ENCODE measurements around the gene XRCC4.

XRCC4 gene

DNA sequence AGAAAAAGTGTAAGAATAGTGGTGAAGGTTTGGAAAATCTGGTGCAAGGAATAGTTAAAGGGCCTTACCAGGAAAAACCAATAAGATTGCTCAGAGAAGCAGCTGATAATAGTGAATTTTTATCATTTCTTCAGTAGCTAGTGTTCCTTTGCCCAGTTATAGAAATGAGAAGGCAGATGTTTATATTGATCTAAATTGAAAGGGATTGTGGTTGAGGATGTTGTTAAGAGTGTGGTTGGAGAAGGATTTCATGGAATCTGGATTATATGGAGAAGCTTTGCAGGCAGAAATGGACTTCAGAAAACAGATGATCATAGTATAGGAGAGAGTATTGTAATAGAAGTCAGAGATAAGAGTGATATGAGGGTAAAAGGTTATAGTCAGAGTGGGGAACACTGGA lies 102.6 kb downstream of the XRCC4 start:
- POLR2A ChIA-PET, result no interaction called here
- TF ChIP-seq EGR2 (tag by site-specific recombination; IDR thresholded peaks at IDR 0.05; ENCODE audit: low read depth), result no peak
- TF ChIP-seq ZNF571 (tag by site-specific recombination; IDR thresholded peaks at IDR 0.05), result no peak
- TF ChIP-seq TCF7L2 (IDR thresholded peaks at IDR 0.05; ENCODE audit: borderline replicate concordance, low read depth, low read length), result no peak
- no peak for TF ChIP-seq ZNF701 (tag by site-specific recombination; IDR thresholded peaks at IDR 0.05)
- TF ChIP-seq, protein P1, sequence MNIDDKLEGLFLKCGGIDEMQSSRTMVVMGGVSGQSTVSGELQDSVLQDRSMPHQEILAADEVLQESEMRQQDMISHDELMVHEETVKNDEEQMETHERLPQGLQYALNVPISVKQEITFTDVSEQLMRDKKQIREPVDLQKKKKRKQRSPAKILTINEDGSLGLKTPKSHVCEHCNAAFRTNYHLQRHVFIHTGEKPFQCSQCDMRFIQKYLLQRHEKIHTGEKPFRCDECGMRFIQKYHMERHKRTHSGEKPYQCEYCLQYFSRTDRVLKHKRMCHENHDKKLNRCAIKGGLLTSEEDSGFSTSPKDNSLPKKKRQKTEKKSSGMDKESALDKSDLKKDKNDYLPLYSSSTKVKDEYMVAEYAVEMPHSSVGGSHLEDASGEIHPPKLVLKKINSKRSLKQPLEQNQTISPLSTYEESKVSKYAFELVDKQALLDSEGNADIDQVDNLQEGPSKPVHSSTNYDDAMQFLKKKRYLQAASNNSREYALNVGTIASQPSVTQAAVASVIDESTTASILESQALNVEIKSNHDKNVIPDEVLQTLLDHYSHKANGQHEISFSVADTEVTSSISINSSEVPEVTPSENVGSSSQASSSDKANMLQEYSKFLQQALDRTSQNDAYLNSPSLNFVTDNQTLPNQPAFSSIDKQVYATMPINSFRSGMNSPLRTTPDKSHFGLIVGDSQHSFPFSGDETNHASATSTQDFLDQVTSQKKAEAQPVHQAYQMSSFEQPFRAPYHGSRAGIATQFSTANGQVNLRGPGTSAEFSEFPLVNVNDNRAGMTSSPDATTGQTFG (tag by site-specific recombination; IDR thresholded peaks at IDR 0.05; ENCODE audit: borderline replicate concordance), result no peak
- no peak for TF ChIP-seq ZNF621 (tag by site-specific recombination; IDR thresholded peaks at IDR 0.05)
- no peak for TF ChIP-seq ZNF423 (tag by site-specific recombination; IDR thresholded peaks at IDR 0.05)
- no peak for TF ChIP-seq OSR2 (tag by site-specific recombination; IDR thresholded peaks at IDR 0.05)
- Histone ChIP-seq H3K4me1 (ENCODE audit: control insufficient read depth, insufficient read depth, low read length) (0 out of 2 replicates have a peak, but pooled peaks cover 3% of the 10 kb centered on the region), H3K27ac (ENCODE audit: extremely low read depth, low read depth, low read length) (no peak overlapping the region), H3K9me3 (ENCODE audit: control insufficient read depth, insufficient read depth, low read depth, low read length) (no peaks in the 10 kb centered on the region), H3K36me3 (ENCODE audit: control insufficient read depth in 2 of 2, insufficient read depth in 1 of 2, low read length in 2 of 2) (no peaks in the 10 kb centered on the region), H3K4me3 (ENCODE audit: low read depth, low read length) (no peak overlapping the region)
- CTCF ChIA-PET, result interaction anchor here (0.6 kb wide), 1 partner anchor 712 kb away, joined by 3 read pairs; no protein-coding TSS in a partner anchor

DNA sequence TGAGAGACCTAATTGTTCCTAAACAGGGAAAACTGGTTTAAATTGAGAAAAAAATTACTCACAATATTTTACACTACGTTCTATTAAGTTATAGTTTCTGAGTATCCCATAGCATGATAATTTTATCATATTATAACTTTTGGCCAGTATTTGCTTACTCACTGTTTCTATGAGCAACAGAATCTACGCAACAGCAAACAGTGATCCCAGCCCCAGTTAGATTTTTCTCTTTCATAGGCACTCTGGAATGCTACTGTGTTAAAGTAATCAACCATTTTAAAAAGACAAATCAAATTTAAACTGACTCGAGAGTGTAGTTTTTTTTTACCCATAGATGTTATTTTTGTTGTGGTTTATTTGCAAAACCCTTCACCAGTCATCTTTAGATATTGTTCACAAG lies 107.2 kb downstream of the XRCC4 start:
- TF ChIP-seq ZNF112 (tag by site-specific recombination; IDR thresholded peaks at IDR 0.05) (no peak), REST (tag by site-specific recombination; IDR thresholded peaks at IDR 0.05) (no peak), OSR2 (tag by site-specific recombination; IDR thresholded peaks at IDR 0.05) (no peak), ZNF561 (tag by site-specific recombination; IDR thresholded peaks at IDR 0.05; ENCODE audit: borderline replicate concordance) (no peak), ZBTB20 (tag by site-specific recombination; IDR thresholded peaks at IDR 0.05) (no peak), ZNF354C (tag by site-specific recombination; IDR thresholded peaks at IDR 0.05; ENCODE audit: borderline replicate concordance, low read depth) (no peak), ZNF768 (tag by site-specific recombination; IDR thresholded peaks at IDR 0.05) (no peak), ZNF341 (tag by site-specific recombination; IDR thresholded peaks at IDR 0.05; ENCODE audit: low read depth) (no peak), GLIS1 (tag by site-specific recombination; IDR thresholded peaks at IDR 0.05) (no peak), ZNF560 (tag by site-specific recombination; IDR thresholded peaks at IDR 0.05; ENCODE audit: borderline replicate concordance) (no peak), ZNF324 (tag by site-specific recombination; IDR thresholded peaks at IDR 0.05) (no peak), ZNF157 (tag by site-specific recombination; IDR thresholded peaks at IDR 0.05) (no peak), ZNF221 (tag by site-specific recombination; IDR thresholded peaks at IDR 0.05; ENCODE audit: borderline replicate concordance) (no peak), ZNF600 (tag by site-specific recombination; IDR thresholded peaks at IDR 0.05) (no peak), ZNF2 (tag by site-specific recombination; IDR thresholded peaks at IDR 0.05) (no peak), ZNF292 (tag by site-specific recombination; IDR thresholded peaks at IDR 0.05; ENCODE audit: borderline replicate concordance, low read depth) (no peak)
- TF ChIP-seq, protein P2, sequence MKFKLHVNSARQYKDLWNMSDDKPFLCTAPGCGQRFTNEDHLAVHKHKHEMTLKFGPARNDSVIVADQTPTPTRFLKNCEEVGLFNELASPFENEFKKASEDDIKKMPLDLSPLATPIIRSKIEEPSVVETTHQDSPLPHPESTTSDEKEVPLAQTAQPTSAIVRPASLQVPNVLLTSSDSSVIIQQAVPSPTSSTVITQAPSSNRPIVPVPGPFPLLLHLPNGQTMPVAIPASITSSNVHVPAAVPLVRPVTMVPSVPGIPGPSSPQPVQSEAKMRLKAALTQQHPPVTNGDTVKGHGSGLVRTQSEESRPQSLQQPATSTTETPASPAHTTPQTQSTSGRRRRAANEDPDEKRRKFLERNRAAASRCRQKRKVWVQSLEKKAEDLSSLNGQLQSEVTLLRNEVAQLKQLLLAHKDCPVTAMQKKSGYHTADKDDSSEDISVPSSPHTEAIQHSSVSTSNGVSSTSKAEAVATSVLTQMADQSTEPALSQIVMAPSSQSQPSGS (tag by site-specific recombination; IDR thresholded peaks at IDR 0.05; ENCODE audit: low read depth), result no peak
- POLR2A ChIA-PET, result no interaction called here

More for the DNA sequence above, 107.2 kb downstream of the XRCC4 start:
- 0 out of 2 replicates have a peak, but pooled peaks cover 3% of the 10 kb centered on the region for H3K4me1 ChIP-seq (ENCODE audit: control insufficient read depth, insufficient read depth, low read length)
- no peaks in the 10 kb centered on the region for H3K36me3 ChIP-seq (ENCODE audit: control insufficient read depth in 2 of 2, insufficient read depth in 1 of 2, low read length in 2 of 2)
- CTCF ChIA-PET, result interaction anchor here (0.5 to 0.6 kb wide), 2 partner anchors 107 to 959 kb away, joined by 5 read pairs; partner anchors contain the start of genes TMEM167A and XRCC4
- no peak overlapping the region for H3K27ac ChIP-seq (ENCODE audit: extremely low read depth, low read depth, low read length)
- H3K9me3 ChIP-seq (ENCODE audit: control insufficient read depth, insufficient read depth, low read depth, low read length), result no peaks in the 10 kb centered on the region
- no peak overlapping the region for H3K4me3 ChIP-seq (ENCODE audit: low read depth, low read length)
